Activated CD4-positive, alpha-beta T cell treated with anti-CD3 and anti-CD28 coated beads for 24 hours (primary cell): ENCODE data around the gene TMEM176B.
A peak's percentile ranks its signal among the peaks of the same experiment; 100 is the strongest.
"Not testable (repeated sequence)": the region's sequence is repeated elsewhere in the genome, so short reads cannot be mapped to it uniquely, and the experiment has no call there.

Experiments used
- DNase-seq, 2 donors: peaks; one replicate each; pipeline ENCODE4 v3.0.0-alpha.2; 2020; ENCODE audit warnings: low read depth in 2 of 2

TMEM176B gene

GRCh38 chr7:150790416-150791075 is 9.6 kb downstream of the TMEM176B start:
- no peak for DNase-seq

GRCh38 chr7:150788474-150789269 is 11.5 kb downstream of the TMEM176B start:
- no peak for DNase-seq

- no peak for DNase-seq
Measured at GRCh38 chr7:150787321-150788281, 12.6 kb downstream of the TMEM176B start.

GRCh38 chr7:150784954-150785353 is 15.2 kb downstream of the TMEM176B start:
- no peak for DNase-seq

GRCh38 chr7:150784120-150784736 is 15.9 kb downstream of the TMEM176B start:
- no peak for DNase-seq

- no peak for DNase-seq
Measured at GRCh38 chr7:150781961-150782360, 18.2 kb downstream of the TMEM176B start.

- DNase-seq = no peak
Measured at GRCh38 chr7:150781103-150781502, 19.1 kb downstream of the TMEM176B start.

- no peak for DNase-seq
Measured at GRCh38 chr7:150780292-150780691, 19.9 kb downstream of the TMEM176B start.

GRCh38 chr7:150778738-150779301 is 21.3 kb downstream of the TMEM176B start:
- DNase-seq = peak; percentile 58 to 76

GRCh38 chr7:150778014-150778737 is 22.0 kb downstream of the TMEM176B start:
- no peak for DNase-seq

- DNase-seq = not testable (repeated sequence)
Measured at GRCh38 chr7:150774131-150774530, 26.0 kb downstream of the TMEM176B start.

GRCh38 chr7:150769768-150770167 is 30.4 kb downstream of the TMEM176B start:
- no peak for DNase-seq

GRCh38 chr7:150766334-150766709 is 33.8 kb downstream of the TMEM176B start:
- no peak for DNase-seq

GRCh38 chr7:150759479-150759878 is 40.7 kb downstream of the TMEM176B start:
- no peak for DNase-seq

GRCh38 chr7:150756858-150757257 is 43.3 kb downstream of the TMEM176B start:
- no peak for DNase-seq

GRCh38 chr7:150756166-150756565 is 44.0 kb downstream of the TMEM176B start:
- DNase-seq = no peak

- no peak for DNase-seq
Measured at GRCh38 chr7:150755473-150756099, 44.6 kb downstream of the TMEM176B start.

GRCh38 chr7:150754951-150755350 is 45.2 kb downstream of the TMEM176B start:
- DNase-seq = no peak

- DNase-seq = no peak
Measured at GRCh38 chr7:150753826-150754603, 46.1 kb downstream of the TMEM176B start.
